Activated CD4-positive, alpha-beta T cell treated with anti-CD3 and anti-CD28 coated beads, Interleukin-2, amount 10 ng/mL, durations not matched to agents 7 days and 5 days (primary cell): ENCODE results near the gene RNF38. TPM values are rescaled to one million over a fixed set of nuclear protein-coding genes. Genes with fewer than 3 reads are reported as not detected.
A peak's percentile ranks its signal among the peaks of the same experiment; 100 is the strongest.
"Not testable (repeated sequence)": the region's sequence is repeated elsewhere in the genome, so short reads cannot be mapped to it uniquely, and the experiment has no call there.

ENCODE experiments used
- CTCF ChIA-PET: fragments of 350-600 bp; sonication (Branson Sonifier 250); formaldehyde crosslinking; loops from one replicate; lab custom pipeline; 2021; ENCODE audit warnings: antibody characterized with exemption; lab: Charles Lee
- POLR2A ChIA-PET: fragments of 350-600 bp; sonication (Branson Sonifier 250); formaldehyde crosslinking; loops from one replicate; lab custom pipeline; 2021; ENCODE audit warnings: antibody characterized with exemption; lab: Charles Lee
- DNase-seq: peaks from one replicate; pipeline ENCODE4 v3.0.0-alpha.2; 2020
- H3K27ac Mint-ChIP-seq: one replicate; pipeline ENCODE4 v1.8.0; 2021; ENCODE audit warnings: mild to moderate bottlenecking, moderate library complexity, mixed read lengths
- H3K27me3 Mint-ChIP-seq: one replicate; pipeline ENCODE4 v1.8.0; 2021; ENCODE audit warnings: mixed read lengths
- H3K36me3 Mint-ChIP-seq: one replicate; pipeline ENCODE4 v1.8.0; 2021; ENCODE audit warnings: low read depth, mixed read lengths
- H3K4me1 Mint-ChIP-seq: one replicate; pipeline ENCODE4 v1.8.0; 2021; ENCODE audit warnings: mixed read lengths
- H3K4me3 Mint-ChIP-seq: one replicate; pipeline ENCODE4 v1.8.0; 2021; ENCODE audit warnings: mild to moderate bottlenecking, moderate library complexity, mixed read lengths
- H3K9me3 Mint-ChIP-seq: one replicate; pipeline ENCODE4 v1.8.0; 2021; ENCODE audit warnings: mixed read lengths
- total RNA-seq, 2 experiments: library from RNA; stranded (reverse); gene quantifications; one replicate each; pipeline ENCODE4 v1.2.3, GENCODE V29; 2021

Gene RNF38
- total RNA-seq = 10 to 100 TPM; 37.6 to 45.1 TPM

- Mint-ChIP-seq H3K27ac (peak within 1 kb of the TSS; percentile 98), H3K36me3 (peaks cover 11% of the 10 kb centered on the region), H3K4me1 (peaks cover 46% of the 10 kb centered on the region), H3K27me3 (no peaks in the 10 kb centered on the region), H3K4me3 (peak within 1 kb of the TSS; percentile 95), H3K9me3 (no peaks in the 10 kb centered on the region)
- peak; percentile 74 for DNase-seq
- POLR2A ChIA-PET = no interaction called here
- CTCF ChIA-PET = no interaction called here
Measured at GRCh38 chr9:36399980-36400331, at the start of gene RNF38. Gene RNF38, minus strand, starts transcription at chr9:36400269. Its CDS starts 161 bp downstream, at chr9:36400108.

GRCh38 chr9:36448555-36448954 is 48.5 kb upstream of the RNF38 start:
- POLR2A ChIA-PET, H3K27me3 Mint-ChIP-seq, H3K36me3 Mint-ChIP-seq, DNase-seq, H3K9me3 Mint-ChIP-seq, H3K27ac Mint-ChIP-seq, H3K4me3 Mint-ChIP-seq: not testable (repeated sequence)
- CTCF ChIA-PET = interaction anchor here (0.7 to 2.3 kb wide), 2 partner anchors 9 to 39 kb away, joined by 4 to 10 read pairs; no protein-coding TSS in a partner anchor
- peaks cover 18% of the 10 kb centered on the region for H3K4me1 Mint-ChIP-seq

- Mint-ChIP-seq H3K27ac (no peak overlapping the region), H3K4me1 (peaks cover 20% of the 10 kb centered on the region)
- CTCF ChIA-PET = interaction anchor here (1.0 to 2.3 kb wide), 2 partner anchors 10 to 41 kb away, joined by 4 to 10 read pairs; no protein-coding TSS in a partner anchor
Measured at GRCh38 chr9:36448017-36448416, 47.9 kb upstream of the RNF38 start.

GRCh38 chr9:36446678-36447077 is 46.6 kb upstream of the RNF38 start:
- not testable (repeated sequence) for H3K27me3 Mint-ChIP-seq, H3K4me3 Mint-ChIP-seq, DNase-seq, H3K36me3 Mint-ChIP-seq, H3K9me3 Mint-ChIP-seq, H3K27ac Mint-ChIP-seq
- ChIA-PET POLR2A (interaction anchor here (0.6 kb wide), 1 partner anchor 11 kb away, joined by 5 read pairs; no protein-coding TSS in a partner anchor), CTCF (interaction anchor here (0.6 to 2.3 kb wide), 2 partner anchors 11 to 988 kb away, joined by 4 to 10 read pairs; no protein-coding TSS in a partner anchor)
- peaks cover 23% of the 10 kb centered on the region for H3K4me1 Mint-ChIP-seq

More at GRCh38 chr9:36448017-36448416, 47.9 kb upstream of the RNF38 start:
- no peaks in the 10 kb centered on the region for H3K9me3 Mint-ChIP-seq
- no peak for DNase-seq
- H3K4me3 Mint-ChIP-seq = no peak overlapping the region
- H3K27me3 Mint-ChIP-seq = no peaks in the 10 kb centered on the region
- POLR2A ChIA-PET = no interaction called here
- H3K36me3 Mint-ChIP-seq = peaks cover 2% of the 10 kb centered on the region

- H3K27me3 Mint-ChIP-seq = no peaks in the 10 kb centered on the region
- no peaks in the 10 kb centered on the region for H3K9me3 Mint-ChIP-seq
- CTCF ChIA-PET = no interaction called here
- no peak overlapping the region for H3K27ac Mint-ChIP-seq
- H3K4me3 Mint-ChIP-seq = no peak overlapping the region
- no peak for DNase-seq
- H3K36me3 Mint-ChIP-seq = peaks cover 2% of the 10 kb centered on the region
- peaks cover 24% of the 10 kb centered on the region for H3K4me1 Mint-ChIP-seq
- POLR2A ChIA-PET = no interaction called here
Measured at GRCh38 chr9:36445800-36446361, 45.8 kb upstream of the RNF38 start.

- H3K27ac Mint-ChIP-seq = no peak overlapping the region
- peaks cover 2% of the 10 kb centered on the region for H3K36me3 Mint-ChIP-seq
- POLR2A ChIA-PET = interaction anchor here (0.7 kb wide), 1 partner anchor 1042 kb away, joined by 4 read pairs; no protein-coding TSS in a partner anchor
- no peaks in the 10 kb centered on the region for H3K27me3 Mint-ChIP-seq
- no peaks in the 10 kb centered on the region for H3K9me3 Mint-ChIP-seq
- CTCF ChIA-PET = interaction anchor here (0.5 to 0.6 kb wide), 3 partner anchors 32 to 1163 kb away, joined by 3 to 7 read pairs (median 3); no protein-coding TSS in a partner anchor
- H3K4me1 Mint-ChIP-seq = peaks cover 24% of the 10 kb centered on the region
- no peak for DNase-seq
- H3K4me3 Mint-ChIP-seq = no peak overlapping the region
Measured at GRCh38 chr9:36444203-36444602, 44.1 kb upstream of the RNF38 start.

- H3K4me1 Mint-ChIP-seq = peaks cover 26% of the 10 kb centered on the region
- H3K36me3 Mint-ChIP-seq = peaks cover 2% of the 10 kb centered on the region
- no peaks in the 10 kb centered on the region for H3K27me3 Mint-ChIP-seq
- no peak overlapping the region for H3K4me3 Mint-ChIP-seq
- DNase-seq = no peak
- ChIA-PET CTCF (interaction anchor here (0.6 kb wide), 1 partner anchor 1162 kb away, joined by 3 read pairs; no protein-coding TSS in a partner anchor), POLR2A (interaction anchor here (0.7 kb wide), 1 partner anchor 1043 kb away, joined by 4 read pairs; no protein-coding TSS in a partner anchor)
- H3K27ac Mint-ChIP-seq = no peak overlapping the region
- H3K9me3 Mint-ChIP-seq = no peaks in the 10 kb centered on the region
Measured at GRCh38 chr9:36443581-36443980, 43.5 kb upstream of the RNF38 start.

- H3K9me3 Mint-ChIP-seq = no peaks in the 10 kb centered on the region
- H3K4me3 Mint-ChIP-seq = no peak overlapping the region
- H3K36me3 Mint-ChIP-seq = peaks cover 2% of the 10 kb centered on the region
- H3K4me1 Mint-ChIP-seq = peaks cover 31% of the 10 kb centered on the region
- DNase-seq = no peak
- ChIA-PET CTCF (interaction anchor here (0.8 to 1.4 kb wide), 3 partner anchors 9 to 40 kb away, joined by 3 to 4 read pairs (median 4); no protein-coding TSS in a partner anchor), POLR2A (no interaction called here)
- no peak overlapping the region for H3K27ac Mint-ChIP-seq
- H3K27me3 Mint-ChIP-seq = no peaks in the 10 kb centered on the region
Measured at GRCh38 chr9:36442710-36443109, 42.6 kb upstream of the RNF38 start.

- POLR2A ChIA-PET = no interaction called here
- peaks cover 2% of the 10 kb centered on the region for H3K36me3 Mint-ChIP-seq
- H3K4me3 Mint-ChIP-seq = no peak overlapping the region
- H3K4me1 Mint-ChIP-seq = peaks cover 31% of the 10 kb centered on the region
- H3K27me3 Mint-ChIP-seq = no peaks in the 10 kb centered on the region
- DNase-seq = no peak
- H3K9me3 Mint-ChIP-seq = no peaks in the 10 kb centered on the region
- no peak overlapping the region for H3K27ac Mint-ChIP-seq
- CTCF ChIA-PET = interaction anchor here (0.8 to 1.4 kb wide), 4 partner anchors 9 to 39 kb away, joined by 3 to 4 read pairs (median 4); no protein-coding TSS in a partner anchor
Measured at GRCh38 chr9:36441966-36442365, 41.9 kb upstream of the RNF38 start.

GRCh38 chr9:36438536-36439236 is 38.6 kb upstream of the RNF38 start:
- ChIA-PET CTCF (interaction anchor here (1.2 kb wide), 1 partner anchor 15 kb away, joined by 3 read pairs; no protein-coding TSS in a partner anchor), POLR2A (no interaction called here)
- H3K4me1 Mint-ChIP-seq = peaks cover 19% of the 10 kb centered on the region
- H3K27ac Mint-ChIP-seq = no peak overlapping the region
- no peak overlapping the region for H3K4me3 Mint-ChIP-seq
- H3K9me3 Mint-ChIP-seq = no peaks in the 10 kb centered on the region
- H3K36me3 Mint-ChIP-seq = no peaks in the 10 kb centered on the region
- no peak for DNase-seq
- H3K27me3 Mint-ChIP-seq = no peaks in the 10 kb centered on the region

GRCh38 chr9:36437790-36438189 is 37.7 kb upstream of the RNF38 start:
- H3K36me3 Mint-ChIP-seq = no peaks in the 10 kb centered on the region
- H3K9me3 Mint-ChIP-seq = no peaks in the 10 kb centered on the region
- no peak overlapping the region for H3K27ac Mint-ChIP-seq
- DNase-seq = no peak
- no peaks in the 10 kb centered on the region for H3K27me3 Mint-ChIP-seq
- CTCF ChIA-PET = interaction anchor here (1.2 kb wide), 1 partner anchor 14 kb away, joined by 3 read pairs; no protein-coding TSS in a partner anchor
- peaks cover 15% of the 10 kb centered on the region for H3K4me1 Mint-ChIP-seq
- no peak overlapping the region for H3K4me3 Mint-ChIP-seq
- POLR2A ChIA-PET = no interaction called here

GRCh38 chr9:36436909-36437308 is 36.8 kb upstream of the RNF38 start:
- DNase-seq = no peak
- Mint-ChIP-seq H3K9me3 (no peaks in the 10 kb centered on the region), H3K4me3 (no peak overlapping the region), H3K27me3 (no peaks in the 10 kb centered on the region), H3K27ac (no peak overlapping the region), H3K4me1 (peaks cover 11% of the 10 kb centered on the region), H3K36me3 (no peaks in the 10 kb centered on the region)
- CTCF ChIA-PET = interaction anchor here (0.6 to 1.2 kb wide), 5 partner anchors 14 to 325 kb away, joined by 3 to 4 read pairs (median 3); no protein-coding TSS in a partner anchor
- POLR2A ChIA-PET = no interaction called here
